Liver (tissue), 3 donors: ENCODE data around the gene CHTOP.

Experiments used
- EGR1 ChIP-seq, 2 donors: IDR thresholded peaks; 2 replicates each; pipeline ENCODE4 v1.6.1; 2016 to 2018; ENCODE audit warnings: antibody characterized with exemption in 2 of 2, low read depth in 2 of 2
- GABPA ChIP-seq, 2 donors: IDR thresholded peaks in 1 of 2; conservative IDR thresholded peaks in 1 of 2; 2 replicates each; pipeline ENCODE4 v1.6.1; 2016; ENCODE audit warnings: antibody characterized with exemption in 2 of 2, mild to moderate bottlenecking in 1 of 2, moderate library complexity in 1 of 2
- JUND ChIP-seq, 2 donors: IDR thresholded peaks; 2 replicates each; pipeline ENCODE4 v1.6.1; 2016; ENCODE audit warnings: antibody characterized with exemption in 2 of 2
- RXRA ChIP-seq, 2 donors: IDR thresholded peaks; 2 replicates each; pipeline ENCODE4 v1.6.1; 2017 to 2018; ENCODE audit warnings: antibody characterized with exemption in 2 of 2, mild to moderate bottlenecking in 1 of 2
- YY1 ChIP-seq: IDR thresholded peaks from 2 replicates; pipeline ENCODE4 v1.6.1; 2016; ENCODE audit warnings: antibody characterized with exemption, mild to moderate bottlenecking
- TF ChIP-seq, protein P1 (sequence below): fragments of 150-350 bp; IDR thresholded peaks from 2 replicates; pipeline ENCODE4 v1.5.1; 2017; ENCODE audit warnings: improper control_type of control experiment, low read depth, low read length; ENCODE audit not compliant: missing input control
- donor health status: healthy.
- donor health status: healthy.

DNA sequence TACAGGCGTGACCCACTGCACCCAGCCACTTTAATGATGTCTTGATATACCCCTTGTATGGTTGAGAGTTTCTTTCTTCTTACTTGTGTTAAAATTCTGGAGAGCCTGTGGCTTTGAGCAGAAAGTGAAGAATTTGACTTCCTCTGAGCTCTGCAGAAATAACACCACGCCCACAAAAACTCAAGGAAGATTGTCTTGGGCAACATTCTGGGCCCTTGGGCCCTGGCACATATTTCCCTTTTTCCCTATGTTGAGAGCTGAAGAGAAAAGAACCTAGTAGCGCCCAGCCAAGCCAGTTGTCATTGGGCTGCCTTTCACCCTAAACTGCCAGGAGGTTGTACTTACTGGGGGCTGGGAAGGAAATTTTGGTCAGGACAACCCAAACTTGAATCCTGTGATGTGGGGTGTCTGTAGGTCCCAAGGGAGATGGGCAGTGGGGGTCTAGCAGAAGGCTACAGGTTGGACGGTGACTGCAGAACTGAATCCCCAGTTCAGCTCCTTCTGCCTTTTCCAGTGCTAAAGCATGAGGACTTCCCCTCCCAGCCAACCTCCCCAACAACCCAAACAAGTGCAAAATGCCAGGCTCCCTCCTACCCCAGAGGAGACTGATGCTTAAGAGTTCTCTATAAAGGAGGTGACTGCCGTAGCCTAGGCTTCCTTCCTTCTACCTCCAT lies 12.9 kb downstream of the CHTOP start:
- TF ChIP-seq, protein P1, sequence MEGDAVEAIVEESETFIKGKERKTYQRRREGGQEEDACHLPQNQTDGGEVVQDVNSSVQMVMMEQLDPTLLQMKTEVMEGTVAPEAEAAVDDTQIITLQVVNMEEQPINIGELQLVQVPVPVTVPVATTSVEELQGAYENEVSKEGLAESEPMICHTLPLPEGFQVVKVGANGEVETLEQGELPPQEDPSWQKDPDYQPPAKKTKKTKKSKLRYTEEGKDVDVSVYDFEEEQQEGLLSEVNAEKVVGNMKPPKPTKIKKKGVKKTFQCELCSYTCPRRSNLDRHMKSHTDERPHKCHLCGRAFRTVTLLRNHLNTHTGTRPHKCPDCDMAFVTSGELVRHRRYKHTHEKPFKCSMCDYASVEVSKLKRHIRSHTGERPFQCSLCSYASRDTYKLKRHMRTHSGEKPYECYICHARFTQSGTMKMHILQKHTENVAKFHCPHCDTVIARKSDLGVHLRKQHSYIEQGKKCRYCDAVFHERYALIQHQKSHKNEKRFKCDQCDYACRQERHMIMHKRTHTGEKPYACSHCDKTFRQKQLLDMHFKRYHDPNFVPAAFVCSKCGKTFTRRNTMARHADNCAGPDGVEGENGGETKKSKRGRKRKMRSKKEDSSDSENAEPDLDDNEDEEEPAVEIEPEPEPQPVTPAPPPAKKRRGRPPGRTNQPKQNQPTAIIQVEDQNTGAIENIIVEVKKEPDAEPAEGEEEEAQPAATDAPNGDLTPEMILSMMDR, result no peak
- TF ChIP-seq EGR1 (IDR thresholded peaks at IDR 0.05; ENCODE audit: low read depth in 2 of 2) (no peak), RXRA (IDR thresholded peaks at IDR 0.05) (no peak), GABPA (IDR thresholded peaks at IDR 0.05 in 1 of 2, conservative IDR thresholded peaks at IDR 0.05 in 1 of 2) (no peak), JUND (IDR thresholded peaks at IDR 0.05) (no peak), YY1 (no peak)
